ENCODE results near the gene SEMA4C. TPM values are rescaled to one million over a fixed set of nuclear protein-coding genes. Genes with fewer than 3 reads are reported as not detected.

The SEMA4C gene
- total and polyA plus RNA-seq, 9 of the 15 experiments (the other 6 are each of a cell fraction or from before 2014, with no cell fraction given): 0.32 to 59.7 (median 23.9) TPM

DNA sequence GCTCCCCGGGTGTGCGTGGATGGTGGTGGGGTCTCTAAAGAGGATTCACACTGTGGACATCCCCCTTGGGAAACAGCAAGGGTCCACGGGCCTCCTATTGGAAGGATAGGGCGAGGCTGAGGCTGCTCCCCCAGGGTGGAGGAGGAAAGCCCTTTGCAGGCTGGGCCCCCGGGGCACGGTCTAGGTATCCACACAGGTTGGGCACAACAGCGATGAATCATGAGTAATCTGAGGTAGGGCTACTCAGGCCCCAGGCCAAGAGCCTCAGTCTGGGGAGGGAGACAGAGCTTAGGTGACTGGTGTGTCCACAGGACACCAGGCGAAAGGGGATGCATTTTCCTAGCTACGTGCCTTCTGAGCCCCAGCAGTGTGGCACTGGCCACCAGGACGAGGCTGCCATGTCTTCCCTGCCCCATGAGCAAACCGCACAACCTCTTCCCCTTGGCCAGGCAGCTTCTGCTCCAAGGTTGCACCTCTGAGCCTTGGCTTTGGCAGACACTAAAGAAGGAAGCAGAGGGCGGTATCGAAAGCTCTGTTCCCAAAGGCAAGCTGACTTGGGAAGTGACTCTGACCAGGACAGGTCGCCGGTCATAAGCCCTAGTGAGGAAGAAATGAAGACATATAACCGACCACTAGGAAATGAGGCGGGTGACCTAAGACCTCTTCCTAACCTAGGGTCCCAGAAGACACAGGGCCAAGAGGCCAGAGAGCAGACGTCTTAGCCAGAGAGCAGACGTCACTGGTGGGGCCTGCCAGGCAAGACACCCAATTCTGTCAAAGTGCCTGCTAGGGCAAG lies 14.6 kb upstream of the SEMA4C start:
- 81% methylated on average over 19 of the region's 19 CpGs for WGBS (ENCODE audit: insufficient coverage, low coverage, missing lambda C conversion rate)
- BruUV-seq (replicated peaks): no TSS peak

More for the DNA sequence above, 14.6 kb upstream of the SEMA4C start:
- TF ChIP-seq POLR2AphosphoS2 (IDR thresholded peaks at IDR 0.05; ENCODE audit: low read length) (0 out of 2 replicates have a peak, but pooled peaks have one; percentile 55), NONO (IDR thresholded peaks at IDR 0.05; ENCODE audit: low read depth in 2 of 2, low read length in 1 of 2) (0 out of 4 replicates have a peak, but pooled peaks of 1 of the 2 experiments have one; percentile 16), RUNX1 (IDR thresholded peaks at IDR 0.05; ENCODE audit: low read depth) (peak; percentile 14; the same call in 1 of the 2 replicates), MAZ (CRISPR knock-in tag; conservative IDR thresholded peaks at IDR 0.05 in 1 of 2, IDR thresholded peaks at IDR 0.05 in 1 of 2) (0 out of 4 replicates have a peak, but pooled peaks of 1 of the 2 experiments have one; percentile 15), RBM34 (IDR thresholded peaks at IDR 0.05; ENCODE audit: borderline replicate concordance, insufficient read depth, low read length) (no peak)
- TF ChIP-seq, protein P1, sequence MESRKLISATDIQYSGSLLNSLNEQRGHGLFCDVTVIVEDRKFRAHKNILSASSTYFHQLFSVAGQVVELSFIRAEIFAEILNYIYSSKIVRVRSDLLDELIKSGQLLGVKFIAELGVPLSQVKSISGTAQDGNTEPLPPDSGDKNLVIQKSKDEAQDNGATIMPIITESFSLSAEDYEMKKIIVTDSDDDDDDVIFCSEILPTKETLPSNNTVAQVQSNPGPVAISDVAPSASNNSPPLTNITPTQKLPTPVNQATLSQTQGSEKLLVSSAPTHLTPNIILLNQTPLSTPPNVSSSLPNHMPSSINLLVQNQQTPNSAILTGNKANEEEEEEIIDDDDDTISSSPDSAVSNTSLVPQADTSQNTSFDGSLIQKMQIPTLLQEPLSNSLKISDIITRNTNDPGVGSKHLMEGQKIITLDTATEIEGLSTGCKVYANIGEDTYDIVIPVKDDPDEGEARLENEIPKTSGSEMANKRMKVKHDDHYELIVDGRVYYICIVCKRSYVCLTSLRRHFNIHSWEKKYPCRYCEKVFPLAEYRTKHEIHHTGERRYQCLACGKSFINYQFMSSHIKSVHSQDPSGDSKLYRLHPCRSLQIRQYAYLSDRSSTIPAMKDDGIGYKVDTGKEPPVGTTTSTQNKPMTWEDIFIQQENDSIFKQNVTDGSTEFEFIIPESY (CRISPR knock-in tag; IDR thresholded peaks at IDR 0.05): peak; percentile 72
- intact Hi-C loops (cut with micrococcal nuclease) (no loop called here), in situ Hi-C loops (cut with MboI) (no loop called here)
- H4K20me1 ChIP-seq (replicated peaks; ENCODE audit: control insufficient read depth, insufficient read depth, low read length): peaks cover 3% of the 10 kb centered on the region; the same call in 1 of the 2 replicates
- H3K9me1 ChIP-seq (ENCODE audit: control insufficient read depth, insufficient read depth, low read length): no peaks in the 10 kb centered on the region
- no peak for FAIRE-seq
- peaks cover 51% of the 10 kb centered on the region for H3K79me2 ChIP-seq (ENCODE audit: control insufficient read depth, insufficient read depth, low read length)
- no peak for DNase-seq (ENCODE audit: extremely low read depth in 1 of 4, low spot score in 3 of 4)
- CTCF ChIA-PET (ENCODE audit: low intra/inter-chr PET ratio): no interaction called here
- no peak for ATAC-seq
- no peaks in the 10 kb centered on the region for H3K9me3 ChIP-seq (replicated peaks; ENCODE audit: control insufficient read depth, insufficient read depth, low read depth, low read length)
- H2AFZ ChIP-seq (ENCODE audit: low read depth, low read length): no peak overlapping the region
- H3K27me3 ChIP-seq (ENCODE audit: control insufficient read depth in 2 of 2, insufficient read depth in 2 of 2, low read length in 2 of 2): no peaks in the 10 kb centered on the region; a peak in 1 of 5 replicates
- peak overlapping the region in 1 of 2 experiments; percentile 79; a peak in 2 of 4 replicates for H3K9ac ChIP-seq (ENCODE audit: insufficient read depth in 1 of 2, low read depth in 2 of 2, low read length in 2 of 2)
- H3K27ac ChIP-seq (ENCODE audit: extremely low read depth, low read depth, low read length): peak overlapping the region; percentile 32; the same call in 2 of the 3 replicates
- POLR2A ChIA-PET: interaction anchor here (0.7 to 6.6 kb wide), 9 partner anchors 10 to 79 kb away, joined by 3 to 73 read pairs (median 4); no protein-coding TSS in a partner anchor
- H3K4me2 ChIP-seq (ENCODE audit: insufficient read depth, low read length): no peak overlapping the region
- H3K36me3 ChIP-seq (ENCODE audit: control insufficient read depth, insufficient read depth, low read length): peaks cover 73% of the 10 kb centered on the region
- no peak overlapping the region for H3K4me3 ChIP-seq
- H3K4me1 ChIP-seq (replicated peaks in 1 of 2; ENCODE audit: control insufficient read depth in 2 of 2, insufficient read depth in 2 of 2, low read length in 2 of 2): peaks cover 34 to 88% of the 10 kb centered on the region in 2 experiments; a peak in 4 of 5 replicates
